NB4 (cell line): ENCODE data around the gene MIGA2.

Experiments used
- TF ChIP-seq, protein P1 (sequence below): IDR thresholded peaks from one replicate; pipeline ENCODE4 v1.5.1; 2012; ENCODE audit warnings: low read depth, low read length
- TF ChIP-seq, protein P2 (sequence below): IDR thresholded peaks from 2 replicates; pipeline ENCODE4 v1.6.1; 2011; ENCODE audit warnings: low read depth, low read length

DNA sequence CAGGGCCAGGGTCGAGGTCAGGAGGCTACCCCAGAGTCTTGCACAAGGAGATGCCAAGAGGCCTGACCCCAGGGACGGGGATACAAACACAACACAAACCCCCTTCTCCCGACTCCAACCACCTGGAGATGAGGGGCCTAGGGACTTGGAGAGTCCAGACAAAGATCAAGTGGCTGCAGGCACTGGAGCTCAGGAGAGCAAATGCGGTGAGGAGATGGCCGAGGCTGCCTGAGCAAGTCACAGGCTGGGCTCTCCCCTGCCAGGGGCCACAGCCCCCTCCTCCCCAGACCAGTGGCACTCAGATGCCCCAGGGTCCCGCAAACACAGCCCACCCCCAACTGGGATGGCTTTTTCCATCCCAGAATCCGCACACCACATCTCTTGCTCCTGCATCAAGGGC, 24.1 kb upstream of the MIGA2 start:
- TF ChIP-seq, protein P1, sequence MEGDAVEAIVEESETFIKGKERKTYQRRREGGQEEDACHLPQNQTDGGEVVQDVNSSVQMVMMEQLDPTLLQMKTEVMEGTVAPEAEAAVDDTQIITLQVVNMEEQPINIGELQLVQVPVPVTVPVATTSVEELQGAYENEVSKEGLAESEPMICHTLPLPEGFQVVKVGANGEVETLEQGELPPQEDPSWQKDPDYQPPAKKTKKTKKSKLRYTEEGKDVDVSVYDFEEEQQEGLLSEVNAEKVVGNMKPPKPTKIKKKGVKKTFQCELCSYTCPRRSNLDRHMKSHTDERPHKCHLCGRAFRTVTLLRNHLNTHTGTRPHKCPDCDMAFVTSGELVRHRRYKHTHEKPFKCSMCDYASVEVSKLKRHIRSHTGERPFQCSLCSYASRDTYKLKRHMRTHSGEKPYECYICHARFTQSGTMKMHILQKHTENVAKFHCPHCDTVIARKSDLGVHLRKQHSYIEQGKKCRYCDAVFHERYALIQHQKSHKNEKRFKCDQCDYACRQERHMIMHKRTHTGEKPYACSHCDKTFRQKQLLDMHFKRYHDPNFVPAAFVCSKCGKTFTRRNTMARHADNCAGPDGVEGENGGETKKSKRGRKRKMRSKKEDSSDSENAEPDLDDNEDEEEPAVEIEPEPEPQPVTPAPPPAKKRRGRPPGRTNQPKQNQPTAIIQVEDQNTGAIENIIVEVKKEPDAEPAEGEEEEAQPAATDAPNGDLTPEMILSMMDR = no peak
- TF ChIP-seq, protein P2, sequence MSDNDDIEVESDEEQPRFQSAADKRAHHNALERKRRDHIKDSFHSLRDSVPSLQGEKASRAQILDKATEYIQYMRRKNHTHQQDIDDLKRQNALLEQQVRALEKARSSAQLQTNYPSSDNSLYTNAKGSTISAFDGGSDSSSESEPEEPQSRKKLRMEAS = no peak
